Esophagus squamous epithelium (tissue), 4 donors: ENCODE data around the gene NUCB1.

Source experiments
- CTCF ChIP-seq, 6 experiments: fragments of 450-650 bp in 4 of 6; fragments of 200-600 bp in 2 of 6; sonication (generic) in 2 of 6; IDR thresholded peaks; one replicate each; pipeline ENCODE4 v1.5.1; 2016 to 2019; ENCODE audit warnings: antibody characterized with exemption in 6 of 6, mild to moderate bottlenecking in 4 of 6, moderate library complexity in 4 of 6
- POLR2A ChIP-seq, 4 donors: fragments of 450-650 bp; IDR thresholded peaks; one replicate each; pipeline ENCODE4 v1.6.1; 2017; ENCODE audit warnings: antibody characterized with exemption in 4 of 4, mild to moderate bottlenecking in 4 of 4, moderate library complexity in 3 of 4

- TF ChIP-seq CTCF (IDR thresholded peaks at IDR 0.05) = no peak
- no peak for TF ChIP-seq POLR2A (IDR thresholded peaks at IDR 0.05)
Observed at GRCh38 chr19:48945817-48946216, 45.7 kb downstream of the NUCB1 start.
